ENCODE data around the gene FBXW9.

- no peak for TF ChIP-seq CTCF (IDR thresholded peaks at IDR 0.05)
- TF ChIP-seq POLR2A (IDR thresholded peaks at IDR 0.05): no peak
These were observed 53.9 kb downstream of the FBXW9 start for GRCh38 chr19:12642506-12642905.
